Pancreas (tissue), 10 donors: ENCODE data around the gene RAB4A. TPM values are rescaled to one million over a fixed set of nuclear protein-coding genes. Genes with fewer than 3 reads are reported as not detected.

Experiments
- ATAC-seq, 4 donors: fragments of 200-7000 bp; cut with Tn5 transposase; one replicate each; pipeline versions ENCODE4 v1.8.0 to v1.9.1; 2020; ENCODE audit warnings: mild to moderate bottlenecking in 4 of 4, moderate library complexity in 4 of 4
- DNase-seq, 6 donors: peaks; one replicate each; pipeline ENCODE4 v3.0.0-alpha.2; 2020
- FAIRE-seq: peaks from 2 replicates; lab custom pipeline; 2012; peaks lifted over from hg19 to GRCh38; lab: Jason Lieb, UNC
- H3K27ac ChIP-seq, 4 donors: fragments of 200-600 bp; sonication (generic); 1 replicate in 3 of 4; 2 replicates in 1 of 4; pipeline versions ENCODE4 v1.5.0 to v1.8.0; 2020
- H3K27me3 ChIP-seq, 4 donors: fragments of 200-600 bp; one replicate each; pipeline ENCODE4 v1.8.0; 2021
- H3K36me3 ChIP-seq, 3 donors: fragments of 200-600 bp; sonication (generic) in 1 of 3; one replicate each; pipeline versions ENCODE4 v1.5.0 to v1.8.0; 2020 to 2021
- H3K4me1 ChIP-seq, 3 donors: fragments of 200-600 bp; one replicate each; pipeline ENCODE4 v1.8.0; 2021
- H3K4me3 ChIP-seq, 4 donors: fragments of 200-600 bp; sonication (generic) in 2 of 4; one replicate each; pipeline versions ENCODE4 v1.5.0 to v1.8.0; 2020 to 2021
- H3K9me3 ChIP-seq, 4 donors: fragments of 200-600 bp; one replicate each; pipeline ENCODE4 v1.8.0; 2021
- WGBS, 2 donors: extraction: QIAGEN DNeasy Blood & Tissue Kit; methylation state at CpG; one replicate each; pipeline ENCODE4 v1.1.7; 2013; 5-methylcytosine and 5-hydroxymethylcytosine counted together
- intact Hi-C, 3 donors: fragments of 100-400 bp; cut with DNase I; formaldehyde crosslinking; loops; one replicate each; pipeline versions ENCODE4 v1.11.1 to v1.14.2; 2022
- polyA plus RNA-seq, 2 donors: library from polyadenylated mRNA; stranded (reverse); fragments of 200-250 nt; gene quantifications; one replicate each; pipeline ENCODE4 v1.2.3, GENCODE V29; 2013
- total RNA-seq, 6 donors: library from RNA; stranded (reverse); fragmentation: NEBNext Ultra II Directional in 4 of 6; extraction: Animal tissue kit (Norgen Biotek cat#: 25700) in 4 of 6; gene quantifications; one replicate each; pipeline versions ENCODE4 v1.2.1 to v1.2.4, GENCODE V29; 2021 to 2023
- TF ChIP-seq, protein P1 (sequence below), 4 donors: fragments of 200-600 bp; sonication (generic) in 3 of 4; IDR thresholded peaks; one replicate each; pipeline versions ENCODE4 v1.5.0 to v1.8.0; 2021; ENCODE audit warnings: antibody characterized with exemption in 4 of 4
- donor health status: healthy with polysubstance abuse.
- donor health status: DM: no; HTN: no; CAD: no; lungs with moderate emphysema.
- donor health status: DM: no; HTN: no; CAD: no.
- donor health status: control.
- donor health status: control.
- donor health status: Bipolar disorder and iron deficiency.
- donor health status: DM: yes; HTN: yes; CAD: no.
- donor health status: DM: no; HTN: no; CAD: no.
- donor health status: DM: no; HTN: no; CAD: no.
- donor health status: DM: yes; HTN: yes; CAD: no.

The RAB4A gene
- total and polyA plus RNA-seq, 8 donors = 14.5 to 67.4 (median 53.7) TPM

DNA sequence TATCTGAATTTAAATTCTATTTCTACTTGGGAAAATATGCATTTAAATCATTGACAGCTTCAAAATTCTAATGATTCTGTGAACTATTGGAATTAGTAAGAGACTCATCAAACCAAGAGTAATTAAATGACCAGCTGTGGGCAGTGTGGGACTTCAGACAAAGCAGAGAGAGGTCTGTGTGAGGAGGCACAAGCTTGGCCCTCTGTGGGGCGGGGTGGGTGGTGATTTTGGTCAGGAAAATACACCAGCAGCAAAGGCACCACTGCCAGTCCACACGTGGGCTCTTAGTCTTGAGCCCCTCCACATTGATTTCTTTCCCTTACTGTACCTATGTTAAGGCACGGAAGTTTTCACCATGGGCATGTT, 39.2 kb upstream of the RAB4A start:
- TF ChIP-seq, protein P1, sequence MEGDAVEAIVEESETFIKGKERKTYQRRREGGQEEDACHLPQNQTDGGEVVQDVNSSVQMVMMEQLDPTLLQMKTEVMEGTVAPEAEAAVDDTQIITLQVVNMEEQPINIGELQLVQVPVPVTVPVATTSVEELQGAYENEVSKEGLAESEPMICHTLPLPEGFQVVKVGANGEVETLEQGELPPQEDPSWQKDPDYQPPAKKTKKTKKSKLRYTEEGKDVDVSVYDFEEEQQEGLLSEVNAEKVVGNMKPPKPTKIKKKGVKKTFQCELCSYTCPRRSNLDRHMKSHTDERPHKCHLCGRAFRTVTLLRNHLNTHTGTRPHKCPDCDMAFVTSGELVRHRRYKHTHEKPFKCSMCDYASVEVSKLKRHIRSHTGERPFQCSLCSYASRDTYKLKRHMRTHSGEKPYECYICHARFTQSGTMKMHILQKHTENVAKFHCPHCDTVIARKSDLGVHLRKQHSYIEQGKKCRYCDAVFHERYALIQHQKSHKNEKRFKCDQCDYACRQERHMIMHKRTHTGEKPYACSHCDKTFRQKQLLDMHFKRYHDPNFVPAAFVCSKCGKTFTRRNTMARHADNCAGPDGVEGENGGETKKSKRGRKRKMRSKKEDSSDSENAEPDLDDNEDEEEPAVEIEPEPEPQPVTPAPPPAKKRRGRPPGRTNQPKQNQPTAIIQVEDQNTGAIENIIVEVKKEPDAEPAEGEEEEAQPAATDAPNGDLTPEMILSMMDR (IDR thresholded peaks at IDR 0.05) = no peak
- DNase-seq = no peak
- intact Hi-C loops = no loop called here

DNA sequence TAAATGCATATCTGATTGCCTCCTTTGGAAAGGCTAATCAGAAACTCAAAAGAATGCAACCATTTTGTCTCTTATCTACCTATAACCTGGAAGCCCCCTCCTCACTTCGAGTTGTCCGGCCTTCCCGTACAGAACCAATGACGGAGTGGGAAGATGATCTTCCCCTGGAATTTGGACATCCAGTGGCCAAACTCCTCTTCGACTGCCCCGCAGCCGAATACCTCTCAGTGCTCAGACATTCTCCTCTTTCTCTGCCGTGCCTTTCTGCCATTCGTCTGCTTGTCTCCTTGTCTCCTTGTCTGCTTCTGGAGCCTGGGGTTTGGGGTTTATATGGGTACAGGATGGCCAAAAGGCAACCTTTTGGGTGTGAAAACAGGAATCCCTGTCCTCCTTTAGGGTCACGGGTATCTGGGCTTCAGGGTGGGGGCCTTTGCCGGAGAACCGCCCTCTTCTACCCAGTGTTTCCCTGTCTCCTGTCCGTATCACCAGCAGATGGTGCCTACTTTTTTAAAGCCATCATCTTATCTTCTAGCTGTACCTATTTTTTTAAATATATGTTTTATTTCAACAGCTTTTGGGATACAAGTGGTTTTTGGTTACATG, 35.9 kb upstream of the RAB4A start:
- TF ChIP-seq, protein P1 (IDR thresholded peaks at IDR 0.05) = no peak
- H3K4me1 ChIP-seq = peaks cover 6 to 13% (median 9%) of the 10 kb centered on the region in 3 donors
- no peak for FAIRE-seq
- H3K36me3 ChIP-seq = no peaks in the 10 kb centered on the region
- DNase-seq = no peak
- no peaks in the 10 kb centered on the region for H3K27me3 ChIP-seq
- no peak overlapping the region for H3K4me3 ChIP-seq
- no peaks in the 10 kb centered on the region for H3K9me3 ChIP-seq
- intact Hi-C loops = no loop called here
- no peak overlapping the region for H3K27ac ChIP-seq
- ATAC-seq = no peak
- WGBS, 2 donors = 84 to 91% methylated on average over 13 of the region's 13 CpGs

More for the DNA sequence above, 39.2 kb upstream of the RAB4A start:
- no peak overlapping the region for H3K4me3 ChIP-seq
- H3K27ac ChIP-seq = peak overlapping the region in 3 of 4 donors; percentile 39 to 86 (median 82)
- no peaks in the 10 kb centered on the region for H3K9me3 ChIP-seq
- H3K36me3 ChIP-seq = no peaks in the 10 kb centered on the region
- FAIRE-seq (no peak), ATAC-seq (no peak)
- 73 to 82% methylated on average over 3 of the region's 3 CpGs for WGBS, 2 donors
- peaks cover 11 to 27% (median 22%) of the 10 kb centered on the region in 3 donors for H3K4me1 ChIP-seq
- no peaks in the 10 kb centered on the region for H3K27me3 ChIP-seq

DNA sequence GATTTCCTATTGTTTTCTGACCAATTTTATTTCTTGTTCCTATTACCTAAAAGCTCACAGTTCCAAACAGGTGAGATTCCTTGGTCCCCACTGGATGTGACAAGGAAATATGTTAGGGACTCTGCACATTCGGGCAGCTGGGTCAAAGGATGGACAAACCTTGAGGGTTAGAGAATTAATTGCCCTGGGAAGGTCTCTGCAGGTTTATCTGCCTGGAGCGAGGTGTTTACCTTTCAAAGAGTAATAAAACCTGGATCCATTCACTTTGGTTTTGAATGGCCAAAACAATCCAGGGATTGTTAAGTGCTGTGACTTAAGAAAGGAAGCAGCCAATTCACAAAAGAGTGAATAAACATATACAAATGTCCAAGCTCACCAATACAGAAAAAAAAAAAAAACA, 33.6 kb upstream of the RAB4A start:
- H3K9me3 ChIP-seq = no peaks in the 10 kb centered on the region
- TF ChIP-seq, protein P1 (IDR thresholded peaks at IDR 0.05) = no peak
- no peaks in the 10 kb centered on the region for H3K36me3 ChIP-seq
- H3K4me1 ChIP-seq = peaks cover 0 to 3% (median 0%) of the 10 kb centered on the region in 3 donors
- 10 to 25% methylated on average over 2 of the region's 2 CpGs for WGBS, 2 donors
- no peak for FAIRE-seq
- H3K4me3 ChIP-seq = no peak overlapping the region
- H3K27me3 ChIP-seq = no peaks in the 10 kb centered on the region
- peak overlapping the region in 1 of 4 donors; percentile 5 for H3K27ac ChIP-seq
- DNase-seq = no peak
- ATAC-seq = no peak
- intact Hi-C loops = no loop called here

DNA sequence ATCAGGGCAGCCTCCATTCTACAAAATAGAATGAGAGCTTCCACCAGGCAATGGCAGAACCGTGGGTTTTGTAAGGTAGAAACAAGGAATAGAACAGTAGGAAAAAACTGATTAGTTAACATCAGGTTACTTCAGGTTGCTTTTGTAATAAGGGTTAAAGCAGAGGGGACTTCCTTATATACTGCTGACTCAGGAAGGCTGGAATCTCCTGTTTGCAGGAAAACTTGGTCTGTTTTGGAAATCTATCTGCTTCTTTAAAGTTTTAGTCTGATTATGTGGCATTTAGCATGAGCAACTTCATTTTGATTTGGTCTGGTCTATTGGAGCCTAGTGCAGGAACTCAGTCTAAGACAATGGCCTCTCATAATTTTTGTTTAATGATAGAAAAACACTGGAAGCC, 32.7 kb upstream of the RAB4A start:
- no peak for ATAC-seq
- Histone ChIP-seq H3K27me3 (no peaks in the 10 kb centered on the region), H3K4me3 (no peak overlapping the region), H3K4me1 (peaks cover 0 to 3% (median 0%) of the 10 kb centered on the region in 3 donors), H3K36me3 (no peaks in the 10 kb centered on the region), H3K9me3 (no peaks in the 10 kb centered on the region), H3K27ac (no peak overlapping the region)
- WGBS, 2 donors = 50 to 51% methylated on average over 1 of the region's 1 CpG
- no peak for FAIRE-seq
- intact Hi-C loops = no loop called here
- TF ChIP-seq, protein P1 (IDR thresholded peaks at IDR 0.05) = no peak
- no peak for DNase-seq

DNA sequence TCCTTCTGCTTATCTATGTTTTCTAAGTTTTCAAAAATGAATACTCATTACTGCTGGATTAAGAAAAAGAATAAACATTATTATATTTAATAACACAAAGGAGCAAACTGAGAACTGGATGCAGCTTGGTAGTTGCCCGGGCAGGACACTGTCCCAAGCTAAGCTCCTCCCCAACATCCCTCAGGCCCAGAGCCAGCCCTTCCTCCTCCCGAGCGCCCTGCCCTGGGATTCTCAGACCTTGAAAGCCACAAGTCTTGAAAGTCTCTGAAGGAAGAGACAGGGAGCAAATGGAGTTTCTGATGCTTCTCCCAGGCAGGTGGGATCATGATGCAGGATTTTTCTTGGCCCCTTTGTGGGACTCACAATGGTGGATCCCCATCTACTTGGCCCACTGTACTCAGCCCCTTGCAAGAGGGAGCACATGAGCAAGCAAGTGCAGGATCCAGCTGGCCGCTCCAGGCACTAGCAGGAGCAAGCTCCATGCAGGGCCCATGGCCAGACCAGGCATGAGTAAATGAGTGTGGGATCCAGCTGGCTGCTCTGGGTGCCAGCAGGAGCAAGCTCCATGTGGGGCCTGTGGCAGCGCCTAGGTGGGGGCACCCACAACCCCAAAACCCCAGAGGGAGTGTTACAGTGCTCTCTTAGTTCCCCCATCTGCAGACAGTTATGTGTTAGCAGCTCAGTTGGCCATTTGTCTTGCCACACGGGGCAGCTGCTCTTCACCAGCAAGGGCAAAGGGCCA, 32.1 kb upstream of the RAB4A start:
- no peaks in the 10 kb centered on the region for H3K36me3 ChIP-seq
- DNase-seq = peak in 1 of 6 donors; percentile 60
- WGBS, 2 donors = 53 to 74% methylated on average over 6 of the region's 6 CpGs
- H3K27ac ChIP-seq = no peak overlapping the region
- peaks cover 0 to 3% (median 0%) of the 10 kb centered on the region in 3 donors for H3K4me1 ChIP-seq
- intact Hi-C loops = no loop called here
- TF ChIP-seq, protein P1 (IDR thresholded peaks at IDR 0.05) = no peak
- no peaks in the 10 kb centered on the region for H3K9me3 ChIP-seq
- ATAC-seq = peak in 2 of 4 donors; percentile 56 to 74
- H3K27me3 ChIP-seq = no peaks in the 10 kb centered on the region
- no peak overlapping the region for H3K4me3 ChIP-seq
- no peak for FAIRE-seq
